CD8-positive, alpha-beta memory T cell (primary cell): ENCODE data around the gene KRTAP3-3. TPM values are rescaled to one million over a fixed set of nuclear protein-coding genes. Genes with fewer than 3 reads are reported as not detected.
"Not testable (repeated sequence)": the region's sequence is repeated elsewhere in the genome, so short reads cannot be mapped to it uniquely, and the experiment has no call there.

ENCODE experiments used
- CTCF ChIA-PET: fragments of 350-600 bp; sonication (Branson Sonifier 250); formaldehyde crosslinking; loops from one replicate; lab custom pipeline; 2021; ENCODE audit warnings: antibody characterized with exemption; lab: Charles Lee
- POLR2A ChIA-PET: fragments of 350-600 bp; sonication (Branson Sonifier 250); formaldehyde crosslinking; loops from one replicate; lab custom pipeline; 2021; ENCODE audit warnings: antibody characterized with exemption; lab: Charles Lee
- DNase-seq, 5 donors: peaks; one replicate each; pipeline versions ENCODE4 v3.0.0 to v3.0.0-alpha.2; 2020 to 2022; ENCODE audit warnings: mixed read lengths in 1 of 5
- H3K27ac ChIP-seq: one replicate; pipeline ENCODE4 v1.7.0; 2013; ENCODE audit warnings: low read depth, mild to moderate bottlenecking, low read length, moderate library complexity
- H3K27me3 ChIP-seq: 2 replicates; pipeline ENCODE4 v1.7.0; 2013; ENCODE audit warnings: low read length, mild to moderate bottlenecking; ENCODE audit not compliant: insufficient read depth, poor library complexity, severe bottlenecking
- H3K36me3 ChIP-seq: 2 replicates; pipeline ENCODE4 v1.7.0; 2013; ENCODE audit warnings: mild to moderate bottlenecking, low read length, moderate library complexity; ENCODE audit not compliant: insufficient read depth
- H3K4me1 ChIP-seq: 2 replicates; pipeline ENCODE4 v1.7.0; 2013; ENCODE audit warnings: mild to moderate bottlenecking, low read length, moderate library complexity; ENCODE audit not compliant: insufficient read depth
- H3K4me3 ChIP-seq: 2 replicates; pipeline ENCODE4 v1.7.0; 2013; ENCODE audit warnings: mild to moderate bottlenecking, low read length
- H3K9me3 ChIP-seq: 2 replicates; pipeline ENCODE4 v1.7.0; 2013; ENCODE audit warnings: mild to moderate bottlenecking, low read length
- H3K27ac Mint-ChIP-seq, 8 donors: one replicate each; pipeline ENCODE4 v1.8.0; 2020 to 2021; ENCODE audit warnings: mixed read lengths in 8 of 8, mild to moderate bottlenecking in 6 of 8, inconsistent platforms in 3 of 8, moderate library complexity in 3 of 8
- H3K27me3 Mint-ChIP-seq, 2 donors: one replicate each; pipeline ENCODE4 v1.8.0; 2020 to 2021; ENCODE audit warnings: mixed read lengths in 2 of 2, mild to moderate bottlenecking in 1 of 2, moderate library complexity in 1 of 2
- H3K36me3 Mint-ChIP-seq, 3 donors: one replicate each; pipeline ENCODE4 v1.8.0; 2020 to 2021; ENCODE audit warnings: mixed read lengths in 3 of 3, inconsistent platforms in 1 of 3, mild to moderate bottlenecking in 1 of 3
- H3K4me1 Mint-ChIP-seq, 3 donors: one replicate each; pipeline ENCODE4 v1.8.0; 2020 to 2021; ENCODE audit warnings: mixed read lengths in 3 of 3, inconsistent platforms in 1 of 3, mild to moderate bottlenecking in 1 of 3
- H3K4me3 Mint-ChIP-seq, 7 donors: one replicate each; pipeline ENCODE4 v1.8.0; 2020 to 2021; ENCODE audit warnings: mixed read lengths in 7 of 7, mild to moderate bottlenecking in 6 of 7, moderate library complexity in 4 of 7, inconsistent platforms in 2 of 7
- H3K9me3 Mint-ChIP-seq, 5 donors: one replicate each; pipeline ENCODE4 v1.8.0; 2020 to 2022; ENCODE audit warnings: mixed read lengths in 5 of 5, mild to moderate bottlenecking in 3 of 5, moderate library complexity in 2 of 5, inconsistent platforms in 1 of 5
- polyA plus RNA-seq: library from polyadenylated mRNA; unstranded; fragments of 300-500 nt; fragmentation: Illumina TruSeq; gene quantifications from one replicate; pipeline ENCODE4 v1.2.3, GENCODE V29; 2021
- total RNA-seq, 2 experiments: library from RNA; stranded (reverse); gene quantifications; one replicate each; pipeline ENCODE4 v1.2.3, GENCODE V29; 2021

The KRTAP3-3 gene
- not detected for total RNA-seq
- polyA plus RNA-seq = not detected

DNA sequence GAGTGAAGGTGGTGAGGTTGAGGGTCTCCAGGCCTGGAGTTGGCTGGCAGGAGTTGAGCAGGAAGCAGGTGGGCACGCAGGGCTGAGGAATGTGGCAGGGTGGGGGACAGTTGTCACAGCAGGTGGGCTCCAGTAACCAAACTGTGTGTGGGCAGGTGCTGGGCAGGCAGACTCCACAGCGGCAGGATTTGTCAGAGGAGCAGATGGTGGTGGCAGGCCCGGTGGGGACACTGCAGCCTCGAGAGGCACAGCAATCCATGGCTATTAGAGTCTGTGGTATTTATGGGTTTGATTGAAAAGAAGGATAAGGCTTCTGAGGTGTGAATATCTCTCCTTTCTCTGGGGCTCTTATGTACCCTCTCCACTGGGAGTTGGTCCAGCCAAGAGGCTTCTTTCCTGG, at the start of gene KRTAP3-3:
KRTAP3-3 (minus strand) TSS at position 326 of the 400 bp plus-strand sequence; CDS start at position 259, 67 bp downstream.
- CTCF ChIA-PET = no interaction called here
- H3K27ac Mint-ChIP-seq = no peak within 1 kb of the TSS
- Histone ChIP-seq H3K4me1 (no peaks in the 10 kb centered on the region), H3K4me3 (no peak within 1 kb of the TSS), H3K9me3 (no peaks in the 10 kb centered on the region), H3K27me3 (peaks cover 5% of the 10 kb centered on the region), H3K27ac (no peak within 1 kb of the TSS), H3K36me3 (no peaks in the 10 kb centered on the region)
- POLR2A ChIA-PET = no interaction called here
- peaks cover 20 to 75% of the 10 kb centered on the region in 2 donors for H3K27me3 Mint-ChIP-seq
- H3K36me3 Mint-ChIP-seq = no peaks in the 10 kb centered on the region
- H3K4me3 Mint-ChIP-seq = no peak within 1 kb of the TSS
- H3K4me1 Mint-ChIP-seq = no peaks in the 10 kb centered on the region
- DNase-seq = no peak
- H3K9me3 Mint-ChIP-seq = no peaks in the 10 kb centered on the region

DNA sequence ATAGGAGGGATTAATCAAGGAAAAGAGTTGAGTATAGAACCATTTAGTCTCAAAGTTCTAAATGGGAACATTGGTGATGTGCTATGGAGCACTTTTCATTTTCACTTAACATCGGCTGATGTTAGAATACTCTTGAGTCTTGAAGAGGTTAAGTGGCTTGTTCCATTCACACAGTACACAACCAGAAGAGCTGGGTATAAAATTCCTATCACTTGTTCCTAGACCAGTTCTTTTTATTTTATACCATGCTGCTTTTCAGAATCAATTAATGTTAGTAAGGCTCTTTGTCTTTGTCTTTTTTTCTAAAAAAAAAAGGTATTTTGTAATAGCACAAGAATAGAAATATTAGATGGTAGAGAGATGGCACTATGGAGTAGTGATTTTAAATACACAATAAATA, 49.0 kb upstream of the KRTAP3-3 start:
- CTCF ChIA-PET = no interaction called here
- DNase-seq = no peak
- H3K4me1 Mint-ChIP-seq = peaks cover 0 to 4% (median 4%) of the 10 kb centered on the region in 3 donors
- H3K27ac Mint-ChIP-seq = no peak overlapping the region
- H3K27ac ChIP-seq = no peak overlapping the region
- POLR2A ChIA-PET = no interaction called here
- no peaks in the 10 kb centered on the region for H3K36me3 Mint-ChIP-seq
- H3K4me1 ChIP-seq = no peaks in the 10 kb centered on the region
- no peak overlapping the region for H3K4me3 ChIP-seq
- no peaks in the 10 kb centered on the region for H3K9me3 ChIP-seq
- H3K4me3 Mint-ChIP-seq = no peak overlapping the region
- H3K27me3 Mint-ChIP-seq = peaks cover 10 to 26% of the 10 kb centered on the region in 2 donors
- no peaks in the 10 kb centered on the region for H3K27me3 ChIP-seq
- no peaks in the 10 kb centered on the region for H3K36me3 ChIP-seq
- peaks cover 0 to 12% (median 4%) of the 10 kb centered on the region in 5 donors for H3K9me3 Mint-ChIP-seq

DNA sequence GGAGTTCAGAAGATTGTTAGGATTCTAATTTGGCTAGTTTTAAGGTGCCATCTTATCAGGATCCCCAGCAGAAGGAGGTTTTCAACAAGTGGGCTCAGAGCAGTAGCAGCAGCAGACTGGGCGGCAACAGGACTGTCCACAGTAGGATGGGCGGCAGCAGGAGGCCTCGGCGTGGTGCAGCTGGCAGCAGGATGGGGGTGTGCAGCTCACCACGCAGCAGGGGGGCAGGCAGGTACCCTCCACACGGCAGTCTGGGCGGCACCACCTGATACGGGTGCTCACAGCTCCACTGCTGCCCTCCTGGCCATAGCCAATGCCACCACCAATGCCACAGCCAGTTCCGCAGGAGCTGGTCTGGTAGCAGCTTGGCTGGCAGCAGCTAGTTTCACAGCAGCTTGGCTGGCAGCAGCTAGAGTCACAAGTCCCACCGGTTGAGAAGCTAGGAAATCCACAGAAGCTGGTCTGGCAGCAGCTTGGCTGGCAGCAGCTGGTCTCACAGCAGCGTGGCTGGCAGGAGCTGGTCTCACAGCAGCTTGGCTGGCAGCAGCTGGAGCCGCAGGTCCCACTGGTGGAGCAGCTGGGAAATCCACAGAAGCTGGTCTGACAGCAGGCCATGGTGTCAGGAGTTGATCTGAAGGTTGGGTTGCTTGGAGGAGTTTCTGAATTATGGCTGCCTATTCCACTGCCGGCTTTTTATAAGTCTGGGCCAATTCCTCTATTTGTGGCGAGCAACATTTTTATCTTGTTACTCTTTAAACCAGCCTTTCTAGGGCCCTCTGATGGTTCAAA, 47.0 kb upstream of the KRTAP3-3 start, which contains the start of gene KRTAP1-1:
KRTAP1-1 (minus strand) TSS at position 668 of the 789 bp plus-strand sequence; CDS start at position 615, 53 bp downstream.
- H3K36me3 ChIP-seq, H3K27ac ChIP-seq, H3K4me3 ChIP-seq, POLR2A ChIA-PET, H3K4me1 Mint-ChIP-seq, CTCF ChIA-PET, H3K9me3 ChIP-seq, DNase-seq, H3K27me3 ChIP-seq, H3K27ac Mint-ChIP-seq, H3K4me1 ChIP-seq, H3K4me3 Mint-ChIP-seq, H3K36me3 Mint-ChIP-seq: not testable (repeated sequence)
- Mint-ChIP-seq H3K27me3 (peaks cover under 1 to 20% of the 10 kb centered on the region in 2 donors), H3K9me3 (peaks cover 0 to 12% (median 4%) of the 10 kb centered on the region in 5 donors)

GRCh38 chr17:41037853-41038350, 43.9 kb upstream of the KRTAP3-3 start:
- Mint-ChIP-seq H3K27me3 (peaks cover 1 to 25% of the 10 kb centered on the region in 2 donors), H3K9me3 (peaks cover 0 to 5% (median 0%) of the 10 kb centered on the region in 5 donors), H3K4me1 (no peaks in the 10 kb centered on the region), H3K27ac (no peak overlapping the region), H3K36me3 (no peaks in the 10 kb centered on the region), H3K4me3 (no peak overlapping the region)
- Histone ChIP-seq H3K27ac (no peak overlapping the region), H3K36me3 (no peaks in the 10 kb centered on the region), H3K27me3 (no peaks in the 10 kb centered on the region), H3K4me1 (no peaks in the 10 kb centered on the region), H3K9me3 (no peaks in the 10 kb centered on the region), H3K4me3 (no peak overlapping the region)
- no peak for DNase-seq
- ChIA-PET POLR2A (no interaction called here), CTCF (no interaction called here)

- H3K36me3 ChIP-seq, DNase-seq, H3K9me3 ChIP-seq, CTCF ChIA-PET, POLR2A ChIA-PET, H3K4me3 Mint-ChIP-seq, H3K4me1 ChIP-seq, H3K27ac ChIP-seq, H3K4me1 Mint-ChIP-seq, H3K9me3 Mint-ChIP-seq, H3K4me3 ChIP-seq, H3K36me3 Mint-ChIP-seq, H3K27me3 ChIP-seq: not testable (repeated sequence)
- H3K27me3 Mint-ChIP-seq = peaks cover 7 to 43% of the 10 kb centered on the region in 2 donors
- peak within 1 kb of the TSS in 3 of 8 donors; percentile 17 to 59 (median 22) for H3K27ac Mint-ChIP-seq
These were observed 40.5 kb upstream of the KRTAP3-3 start, which contains the start of gene KRTAP1-3 for GRCh38 chr17:41034346-41034935. TSS of gene KRTAP1-3 (minus strand) at chr17:41034874. CDS start at chr17:41034821, 53 bp downstream.

GRCh38 chr17:41029633-41030245, 35.8 kb upstream of the KRTAP3-3 start, which contains the start of gene KRTAP1-4:
TSS of gene KRTAP1-4 (minus strand) at chr17:41030195. CDS start at chr17:41030078, 117 bp downstream.
- H3K9me3 ChIP-seq = no peaks in the 10 kb centered on the region
- CTCF ChIA-PET = no interaction called here

DNA sequence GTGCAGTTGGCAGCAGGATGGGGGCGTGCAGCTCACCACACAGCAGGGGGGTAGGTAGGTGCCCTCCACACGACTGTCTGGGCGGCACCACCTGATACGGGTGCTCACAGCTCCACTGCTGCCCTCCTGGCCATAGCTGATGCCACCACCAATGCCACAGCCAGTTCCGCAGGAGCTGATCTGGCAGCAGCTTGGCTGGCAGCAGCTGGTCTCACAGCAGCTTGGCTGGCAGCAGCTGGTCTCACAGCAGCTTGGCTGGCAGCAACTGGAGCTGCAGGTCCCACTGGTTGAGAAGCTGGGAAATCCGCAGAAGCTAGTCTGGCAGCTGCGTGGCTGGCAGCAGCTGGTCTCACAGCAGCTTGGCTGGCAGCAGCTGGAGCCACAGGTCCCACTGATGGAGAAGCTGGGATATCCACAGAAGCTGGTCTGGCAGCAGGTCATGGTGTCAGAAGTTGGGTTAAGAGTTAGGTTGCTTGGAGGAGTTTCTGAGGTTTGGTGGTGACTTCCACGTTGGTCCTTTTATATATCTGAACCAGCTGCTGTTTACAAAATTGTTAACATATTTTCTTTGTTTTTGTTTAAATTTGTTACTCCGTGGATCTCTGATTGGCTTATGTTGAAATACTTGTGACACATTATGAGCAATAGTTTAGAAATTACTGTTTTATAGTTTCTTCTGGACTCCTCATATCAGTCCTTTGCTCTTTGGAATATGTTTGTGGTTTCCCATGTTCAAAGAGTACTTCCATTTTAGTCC, 32.9 kb upstream of the KRTAP3-3 start, which contains the start of gene KRTAP1-5:
KRTAP1-5 (minus strand) TSS at position 494 of the 757 bp plus-strand sequence; CDS start at position 441, 53 bp downstream.
- H3K9me3 ChIP-seq = no peaks in the 10 kb centered on the region
- no peaks in the 10 kb centered on the region for H3K36me3 ChIP-seq
- H3K36me3 Mint-ChIP-seq = peaks cover 0 to 4% (median 0%) of the 10 kb centered on the region in 3 donors
- ChIA-PET POLR2A (no interaction called here), CTCF (no interaction called here)
- no peaks in the 10 kb centered on the region for H3K27me3 ChIP-seq
- DNase-seq = no peak
- peaks cover 12 to 78% of the 10 kb centered on the region in 2 donors for H3K27me3 Mint-ChIP-seq
- no peaks in the 10 kb centered on the region for H3K9me3 Mint-ChIP-seq
- no peaks in the 10 kb centered on the region for H3K4me1 Mint-ChIP-seq
- no peak within 1 kb of the TSS for H3K4me3 ChIP-seq
- H3K4me1 ChIP-seq = no peaks in the 10 kb centered on the region
- H3K4me3 Mint-ChIP-seq = no peak within 1 kb of the TSS
- H3K27ac Mint-ChIP-seq = no peak within 1 kb of the TSS
- no peak within 1 kb of the TSS for H3K27ac ChIP-seq

More at GRCh38 chr17:41029633-41030245, 35.8 kb upstream of the KRTAP3-3 start, which contains the start of gene KRTAP1-4:
- H3K36me3 ChIP-seq = no peaks in the 10 kb centered on the region
- no peak for DNase-seq
- POLR2A ChIA-PET = interaction anchor here (0.6 kb wide), 1 partner anchor 512 kb away, joined by 4 read pairs; no protein-coding TSS in a partner anchor
- H3K27ac ChIP-seq = no peak within 1 kb of the TSS
- no peak within 1 kb of the TSS for H3K4me3 Mint-ChIP-seq
- no peak within 1 kb of the TSS for H3K27ac Mint-ChIP-seq
- no peaks in the 10 kb centered on the region for H3K9me3 Mint-ChIP-seq
- no peaks in the 10 kb centered on the region for H3K4me1 Mint-ChIP-seq
- H3K27me3 ChIP-seq = no peaks in the 10 kb centered on the region
- H3K36me3 Mint-ChIP-seq = no peaks in the 10 kb centered on the region
- peaks cover 11 to 65% of the 10 kb centered on the region in 2 donors for H3K27me3 Mint-ChIP-seq
- H3K4me3 ChIP-seq = no peak within 1 kb of the TSS
- H3K4me1 ChIP-seq = no peaks in the 10 kb centered on the region
